IMR-90 (cell line): ENCODE results near the gene RASGRF2. TPM values are rescaled to one million over a fixed set of nuclear protein-coding genes. Genes with fewer than 3 reads are reported as not detected.

Source experiments
- ATAC-seq: fragments of 200-7000 bp; cut with Tn5 transposase; 2 replicates; pipeline ENCODE4 v1.9.1; 2020; ENCODE audit warnings: low read depth, mild to moderate bottlenecking, moderate library complexity
- BruUV-seq: library from RNA; stranded (reverse); fragments of 400-500 nt; replicated peaks from 2 replicates; lab custom pipeline; 2021; lab: Mats Ljungman, UMichigan
- CTCF ChIA-PET: fragments of 300-600 bp; formaldehyde crosslinking; extraction: SDS; loops from one replicate; lab custom pipeline; 2021; ENCODE audit warnings: antibody characterized with exemption; lab: Yijun Ruan, JAX
- POLR2A ChIA-PET: fragments of 300-600 bp; sonication (Branson Sonifier 250); formaldehyde crosslinking; loops from one replicate; lab custom pipeline; 2022; ENCODE audit warnings: antibody characterized with exemption; ENCODE audit not compliant: unreplicated experiment; lab: Charles Lee
- DNase-seq: peaks from one replicate; pipeline ENCODE4 v3.0.0; 2013
- H2AFZ ChIP-seq: replicated peaks from 2 replicates; pipeline ENCODE3; 2013; ENCODE audit warnings: low read length, mild to moderate bottlenecking; ENCODE audit not compliant: poor library complexity
- H2AK5ac ChIP-seq: 2 replicates; pipeline ENCODE4 v1.6.1; 2013; ENCODE audit warnings: low read depth, low read length, inconsistent platforms
- H2AK9ac ChIP-seq: replicated peaks from 2 replicates; pipeline ENCODE3; 2013; ENCODE audit warnings: mild to moderate bottlenecking, low read depth, low read length, moderate library complexity; ENCODE audit not compliant: poor library complexity
- H2BK120ac ChIP-seq: 2 replicates; pipeline ENCODE4 v1.6.1; 2013; ENCODE audit warnings: low read depth, low read length, inconsistent platforms
- H2BK15ac ChIP-seq: 3 replicates; pipeline ENCODE4 v1.6.1; 2013; ENCODE audit warnings: low read depth, low read length, inconsistent platforms
- H2BK20ac ChIP-seq: 2 replicates; pipeline ENCODE4 v1.6.1; 2013; ENCODE audit warnings: low read depth, mild to moderate bottlenecking, inconsistent platforms, low read length, moderate library complexity
- H2BK5ac ChIP-seq: 2 replicates; pipeline ENCODE4 v1.6.1; 2013; ENCODE audit warnings: mild to moderate bottlenecking, low read depth, low read length, inconsistent platforms; ENCODE audit not compliant: poor library complexity, severe bottlenecking
- H3K14ac ChIP-seq: replicated peaks from 2 replicates; pipeline ENCODE4 v1.6.1; 2013; ENCODE audit warnings: low read depth, low read length, inconsistent platforms
- H3K18ac ChIP-seq: 2 replicates; pipeline ENCODE4 v1.6.1; 2013; ENCODE audit warnings: low read depth, low read length, control low read depth
- H3K23ac ChIP-seq: 2 replicates; pipeline ENCODE4 v1.6.1; 2013; ENCODE audit warnings: low read depth, low read length, inconsistent platforms
- H3K27ac ChIP-seq: 2 replicates; pipeline ENCODE4 v1.5.1; 2013; ENCODE audit warnings: mild to moderate bottlenecking, control low read depth, low read length; ENCODE audit not compliant: insufficient read depth
- H3K27me3 ChIP-seq: 2 replicates; pipeline ENCODE4 v1.6.1; 2013; ENCODE audit warnings: low read length; ENCODE audit not compliant: control insufficient read depth, insufficient read depth
- H3K36me3 ChIP-seq: 2 replicates; pipeline ENCODE4 v1.6.1; 2013; ENCODE audit warnings: low read length, mixed read lengths; ENCODE audit not compliant: control insufficient read depth, insufficient read depth
- H3K4ac ChIP-seq: 2 replicates; pipeline ENCODE4 v1.6.1; 2013; ENCODE audit warnings: low read depth, low read length, inconsistent platforms
- H3K4me1 ChIP-seq: 2 replicates; pipeline ENCODE4 v1.6.1; 2013; ENCODE audit warnings: low read length, mixed read lengths; ENCODE audit not compliant: control insufficient read depth, insufficient read depth
- H3K4me2 ChIP-seq: 2 replicates; pipeline ENCODE4 v1.6.1; 2013; ENCODE audit warnings: low read depth, mild to moderate bottlenecking, control low read depth, low read length, moderate library complexity
- H3K4me3 ChIP-seq: 2 replicates; pipeline ENCODE4 v1.5.1; 2013; ENCODE audit warnings: low read depth, mild to moderate bottlenecking, control low read depth, low read length, moderate library complexity; ENCODE audit not compliant: insufficient read depth
- H3K56ac ChIP-seq: 2 replicates; pipeline ENCODE4 v1.6.1; 2013; ENCODE audit warnings: low read length, inconsistent platforms; ENCODE audit not compliant: insufficient read depth; ENCODE audit errors: extremely low read depth
- H3K79me1 ChIP-seq, 2 experiments: 2 replicates each; pipeline ENCODE4 v1.6.1; 2013; ENCODE audit warnings: low read length in 2 of 2, inconsistent platforms in 1 of 2, low read depth in 1 of 2
- H3K9ac ChIP-seq: 2 replicates; pipeline ENCODE4 v1.6.1; 2013; ENCODE audit warnings: low read depth, low read length, control low read depth
- H3K9me1 ChIP-seq: 2 replicates; pipeline ENCODE4 v1.6.1; 2013; ENCODE audit warnings: low read length, inconsistent platforms; ENCODE audit not compliant: insufficient read depth
- H3K9me3 ChIP-seq: 2 replicates; pipeline ENCODE4 v1.6.1; 2013; ENCODE audit warnings: low read length; ENCODE audit not compliant: control insufficient read depth, insufficient read depth
- H4K20me1 ChIP-seq: 2 replicates; pipeline ENCODE4 v1.6.1; 2013; ENCODE audit warnings: low read length, inconsistent platforms; ENCODE audit not compliant: insufficient read depth
- H4K5ac ChIP-seq: 2 replicates; pipeline ENCODE4 v1.6.1; 2013; ENCODE audit warnings: mild to moderate bottlenecking, low read depth, low read length, control low read depth
- H4K8ac ChIP-seq, 2 experiments: 2 replicates each; pipeline ENCODE4 v1.6.1; 2013; ENCODE audit warnings: low read depth in 2 of 2, low read length in 2 of 2, control low read depth in 1 of 2, inconsistent platforms in 1 of 2
- H4K91ac ChIP-seq: 2 replicates; pipeline ENCODE4 v1.6.1; 2013; ENCODE audit warnings: low read depth, low read length, inconsistent platforms; ENCODE audit not compliant: insufficient read depth
- CEBPB ChIP-seq: IDR thresholded peaks from 2 replicates; pipeline ENCODE4 v1.6.1; 2012; ENCODE audit warnings: low read depth, low read length, improper control_type of control experiment
- MXI1 ChIP-seq: IDR thresholded peaks from 2 replicates; pipeline ENCODE4 v1.6.1; 2012; ENCODE audit warnings: low read depth, mild to moderate bottlenecking, low read length, moderate library complexity, borderline replicate concordance
- WGBS, 2 experiments: methylation state at CpG; one replicate each; pipeline versions ENCODE4 v1.1.5 to v1.1.7; 2013; ENCODE audit warnings: missing lambda C conversion rate in 2 of 2; ENCODE audit not compliant: insufficient read length in 1 of 2; ENCODE audit errors: extremely low coverage in 2 of 2; 5-methylcytosine and 5-hydroxymethylcytosine counted together
- dilution Hi-C: fragments of 300-500 bp; cut with HindIII; formaldehyde crosslinking; loops from one replicate; pipeline ENCODE4 v1.14.3; 2018; ENCODE audit warnings: low sequenced_read_pairs; ENCODE audit not compliant: unreplicated experiment
- in situ Hi-C: fragments of 300-500 bp; cut with MboI; formaldehyde crosslinking; loops from 3 replicates; pipeline ENCODE4 v1.14.3; 2019; ENCODE audit warnings: low sequenced_read_pairs, inconsistent platforms, mixed read lengths
- intact Hi-C: fragments of 100-400 bp; cut with micrococcal nuclease; formaldehyde crosslinking; loops from 2 replicates; pipeline ENCODE4 v1.10.0; 2022
- polyA plus RNA-seq, 3 experiments: library from polyadenylated mRNA; depleted of rRNA; stranded (reverse); fragments of >200 nt; gene quantifications; 2 replicates each; pipeline ENCODE4 v1.2.3, GENCODE V29; 2012; ENCODE audit warnings: low replicate concordance in 1 of 3
- total RNA-seq: library from RNA; depleted of rRNA; stranded (reverse); fragments of >200 nt; gene quantifications from 2 replicates; pipeline ENCODE4 v1.2.3, GENCODE V29; 2012
- TF ChIP-seq, protein P1 (sequence below): fragments of 150-350 bp; IDR thresholded peaks from 2 replicates; pipeline ENCODE4 v1.6.1; 2016; ENCODE audit warnings: low read depth, mild to moderate bottlenecking, low read length, moderate library complexity, borderline replicate concordance

RASGRF2 gene
- total and polyA plus RNA-seq, 2 of the 4 experiments (the other 2 are of a cell fraction) = 2.9 to 5.0 TPM

DNA sequence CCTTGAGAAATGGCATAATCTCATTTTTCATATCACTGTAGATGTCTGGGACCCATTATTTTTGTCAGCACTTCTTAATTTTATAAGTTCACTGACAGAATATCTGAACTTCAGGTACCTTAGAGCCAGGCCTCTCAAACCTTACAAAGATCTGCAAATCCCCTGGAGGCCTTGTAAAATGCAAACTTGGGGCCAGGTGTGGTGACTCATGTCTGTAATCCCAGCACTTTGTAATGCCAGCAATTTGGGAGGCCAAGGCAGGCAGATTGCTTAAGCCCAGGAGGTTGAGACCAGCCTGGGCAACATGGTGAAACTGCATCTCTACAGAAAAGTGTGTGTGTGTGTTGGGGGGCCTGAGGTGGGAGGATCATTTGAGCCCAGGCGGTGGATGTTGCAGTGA, 30.8 kb downstream of the RASGRF2 start:
- no peak for ATAC-seq
- CTCF ChIA-PET = no interaction called here

More for the DNA sequence above, 30.8 kb downstream of the RASGRF2 start:
- no peak overlapping the region for H2BK120ac ChIP-seq
- no peak overlapping the region; the same call in 1 of the 2 replicates for H3K23ac ChIP-seq
- no peaks in the 10 kb centered on the region for H3K9me3 ChIP-seq
- DNase-seq = no peak
- no TSS peak for BruUV-seq
- dilution Hi-C loops = no loop called here
- H3K14ac ChIP-seq = no peak overlapping the region
- no peak overlapping the region for H4K5ac ChIP-seq
- H2AK5ac ChIP-seq = no peak overlapping the region
- H3K27ac ChIP-seq = no peak overlapping the region
- peaks cover 35 to 77% of the 10 kb centered on the region in 2 experiments for H3K79me1 ChIP-seq
- H2AK9ac ChIP-seq = no peak overlapping the region
- H3K4me3 ChIP-seq = no peak overlapping the region
- WGBS, 2 experiments = no CpG with 5 or more reads among the region's 1 CpG
- peaks cover 4% of the 10 kb centered on the region for H3K9me1 ChIP-seq
- H3K56ac ChIP-seq = no peak overlapping the region
- H2BK5ac ChIP-seq = no peak overlapping the region
- H3K27me3 ChIP-seq = no peaks in the 10 kb centered on the region
- in situ Hi-C loops = no loop called here
- no peak overlapping the region for H3K18ac ChIP-seq
- H2AFZ ChIP-seq = no peak overlapping the region
- no peak overlapping the region for H3K9ac ChIP-seq
- peaks cover 15% of the 10 kb centered on the region; the same call in 1 of the 2 replicates for H4K20me1 ChIP-seq
- H4K91ac ChIP-seq = no peak overlapping the region
- H3K4me1 ChIP-seq = peaks cover 7% of the 10 kb centered on the region
- TF ChIP-seq, protein P1, sequence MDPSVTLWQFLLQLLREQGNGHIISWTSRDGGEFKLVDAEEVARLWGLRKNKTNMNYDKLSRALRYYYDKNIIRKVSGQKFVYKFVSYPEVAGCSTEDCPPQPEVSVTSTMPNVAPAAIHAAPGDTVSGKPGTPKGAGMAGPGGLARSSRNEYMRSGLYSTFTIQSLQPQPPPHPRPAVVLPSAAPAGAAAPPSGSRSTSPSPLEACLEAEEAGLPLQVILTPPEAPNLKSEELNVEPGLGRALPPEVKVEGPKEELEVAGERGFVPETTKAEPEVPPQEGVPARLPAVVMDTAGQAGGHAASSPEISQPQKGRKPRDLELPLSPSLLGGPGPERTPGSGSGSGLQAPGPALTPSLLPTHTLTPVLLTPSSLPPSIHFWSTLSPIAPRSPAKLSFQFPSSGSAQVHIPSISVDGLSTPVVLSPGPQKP = no peak
- TF ChIP-seq CEBPB = 0 out of 2 replicates have a peak, but pooled peaks have one; percentile 6
- TF ChIP-seq MXI1 = no peak
- no peak overlapping the region for H2BK20ac ChIP-seq
- H3K36me3 ChIP-seq = no peaks in the 10 kb centered on the region
- H2BK15ac ChIP-seq = no peak overlapping the region
- no peak overlapping the region for H4K8ac ChIP-seq
- no peak overlapping the region for H3K4ac ChIP-seq
- POLR2A ChIA-PET = no interaction called here
- intact Hi-C loops = no loop called here
- no peak overlapping the region for H3K4me2 ChIP-seq
